ENCODE data around the gene PLEKHA8.
A peak's percentile ranks its signal among the peaks of the same experiment; 100 is the strongest.

Gene PLEKHA8

DNA sequence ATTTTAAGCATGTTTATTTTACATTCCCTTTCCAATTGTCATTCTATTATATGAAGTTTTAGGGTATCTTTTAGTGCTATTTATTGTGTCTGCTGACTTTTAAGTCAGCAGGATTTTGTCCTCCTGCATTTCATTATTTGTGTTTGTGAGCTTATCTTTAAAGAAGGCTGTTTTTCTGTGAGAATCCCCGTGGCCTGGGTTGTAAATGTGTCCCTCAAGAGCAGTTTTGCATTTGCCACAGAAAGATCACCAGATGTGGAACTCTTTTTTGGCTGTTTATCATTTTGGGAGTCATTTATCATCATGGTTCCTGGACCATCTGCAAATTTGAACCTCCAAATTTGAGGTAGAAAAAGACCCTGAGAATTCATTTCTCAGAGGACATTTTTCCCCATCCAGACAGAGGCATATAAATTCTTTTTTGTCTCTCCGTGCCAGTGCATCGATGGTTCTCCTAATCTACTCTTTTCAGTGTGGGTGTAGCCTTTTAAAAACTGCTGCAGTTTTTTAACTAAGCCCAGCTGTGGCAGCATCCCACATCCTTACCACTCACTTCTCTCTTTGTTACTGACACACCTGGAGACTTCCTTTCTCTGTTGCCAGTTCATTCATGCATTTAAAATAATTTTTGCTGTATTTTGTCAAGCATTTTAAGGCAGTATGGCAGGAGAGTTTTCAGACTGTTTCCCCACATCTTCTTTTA is 86.5 kb downstream of the PLEKHA8 start:
- no peak for DNase-seq

DNA sequence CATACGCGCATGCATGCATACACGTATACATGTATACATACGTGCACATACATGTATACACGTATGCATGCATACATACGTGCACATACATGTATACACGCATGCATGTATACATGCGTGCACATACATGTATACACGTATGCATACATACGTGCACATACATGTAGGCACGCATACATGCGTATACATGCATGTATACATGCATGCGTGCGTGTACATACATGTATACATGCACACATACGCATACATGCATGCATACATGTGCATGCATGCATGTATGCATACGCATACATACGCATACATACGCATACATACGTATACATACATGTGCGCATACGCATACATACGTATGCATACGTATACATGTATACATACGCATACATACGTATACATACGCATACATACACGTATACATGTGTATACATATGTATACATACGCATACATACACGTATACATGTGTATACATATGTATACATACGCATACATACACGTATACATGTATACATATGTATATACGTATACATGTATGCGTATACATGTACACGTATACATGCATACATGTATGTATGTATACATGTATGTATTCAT is 87.6 kb downstream of the PLEKHA8 start:
- no peak for DNase-seq

DNA sequence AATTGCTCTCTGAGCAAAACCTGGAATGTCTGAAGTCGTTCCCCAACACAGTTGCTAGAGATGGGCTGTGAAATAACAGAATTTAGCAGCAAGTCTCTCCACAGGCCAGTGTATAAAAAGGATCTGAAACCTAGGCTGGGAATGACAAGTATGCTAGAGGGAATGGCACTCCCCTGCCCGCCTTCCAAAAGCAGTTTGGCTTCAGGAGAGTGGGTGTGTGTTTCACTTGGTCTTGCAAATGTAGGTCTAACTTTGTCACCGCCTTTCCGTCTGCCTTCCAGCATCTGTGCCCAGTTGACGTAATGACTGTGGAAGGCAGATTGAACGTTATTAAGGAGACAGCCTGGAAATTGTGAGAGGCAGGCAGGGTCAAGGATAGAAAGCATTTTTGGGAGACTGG is 88.6 kb downstream of the PLEKHA8 start:
- no peak for DNase-seq

DNA sequence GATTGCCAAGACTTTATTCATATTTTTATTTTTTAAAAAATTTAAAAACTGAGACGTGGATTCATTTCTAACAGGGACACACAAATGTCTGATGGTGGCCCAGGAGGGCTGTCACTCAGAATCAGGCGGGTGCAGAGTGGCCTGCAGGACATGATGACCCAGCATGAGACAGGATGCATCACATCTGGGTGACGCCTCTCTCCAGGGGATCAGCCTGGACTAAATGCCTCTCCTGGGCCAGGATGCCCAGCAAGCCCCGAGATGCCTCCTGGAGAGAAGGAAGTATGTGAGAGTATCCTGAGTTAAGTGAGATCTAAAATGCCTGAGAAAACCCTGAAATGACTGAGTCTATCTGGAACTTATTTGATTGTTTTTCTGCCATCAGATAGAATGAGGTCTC is 89.7 kb downstream of the PLEKHA8 start:
- no peak for DNase-seq

DNA sequence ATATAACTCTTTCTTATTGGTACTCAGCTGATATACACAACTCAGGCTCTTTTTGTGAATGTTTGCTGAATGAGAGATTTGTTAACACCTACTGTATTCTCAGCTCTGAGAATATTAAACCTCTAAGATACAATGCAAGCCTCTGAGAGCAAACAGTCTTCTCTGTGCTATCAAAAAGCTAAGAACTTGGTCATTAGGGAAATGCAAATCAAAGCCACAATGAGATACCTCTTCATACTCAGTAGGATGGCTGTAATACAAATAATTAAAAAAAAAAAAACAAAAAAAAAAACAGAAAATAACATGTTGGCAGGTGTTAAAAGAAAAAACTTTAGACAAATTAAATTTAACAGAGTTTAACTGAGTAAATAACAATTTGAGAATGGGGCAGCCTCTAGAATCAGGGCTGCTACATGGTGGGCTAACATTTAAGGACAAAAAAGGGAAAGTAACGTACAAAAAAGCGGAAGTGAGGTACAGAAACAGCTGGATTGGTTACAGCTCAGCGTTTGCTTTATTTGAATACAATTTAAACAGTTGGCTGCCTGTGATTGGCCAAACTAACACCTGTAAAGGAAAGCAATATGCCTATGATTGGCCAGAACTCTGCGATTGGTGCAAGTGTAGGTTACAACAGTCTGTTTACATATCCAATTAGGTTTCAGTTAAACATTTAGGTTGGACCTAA is 91.8 kb downstream of the PLEKHA8 start:
- no peak for DNase-seq

DNA sequence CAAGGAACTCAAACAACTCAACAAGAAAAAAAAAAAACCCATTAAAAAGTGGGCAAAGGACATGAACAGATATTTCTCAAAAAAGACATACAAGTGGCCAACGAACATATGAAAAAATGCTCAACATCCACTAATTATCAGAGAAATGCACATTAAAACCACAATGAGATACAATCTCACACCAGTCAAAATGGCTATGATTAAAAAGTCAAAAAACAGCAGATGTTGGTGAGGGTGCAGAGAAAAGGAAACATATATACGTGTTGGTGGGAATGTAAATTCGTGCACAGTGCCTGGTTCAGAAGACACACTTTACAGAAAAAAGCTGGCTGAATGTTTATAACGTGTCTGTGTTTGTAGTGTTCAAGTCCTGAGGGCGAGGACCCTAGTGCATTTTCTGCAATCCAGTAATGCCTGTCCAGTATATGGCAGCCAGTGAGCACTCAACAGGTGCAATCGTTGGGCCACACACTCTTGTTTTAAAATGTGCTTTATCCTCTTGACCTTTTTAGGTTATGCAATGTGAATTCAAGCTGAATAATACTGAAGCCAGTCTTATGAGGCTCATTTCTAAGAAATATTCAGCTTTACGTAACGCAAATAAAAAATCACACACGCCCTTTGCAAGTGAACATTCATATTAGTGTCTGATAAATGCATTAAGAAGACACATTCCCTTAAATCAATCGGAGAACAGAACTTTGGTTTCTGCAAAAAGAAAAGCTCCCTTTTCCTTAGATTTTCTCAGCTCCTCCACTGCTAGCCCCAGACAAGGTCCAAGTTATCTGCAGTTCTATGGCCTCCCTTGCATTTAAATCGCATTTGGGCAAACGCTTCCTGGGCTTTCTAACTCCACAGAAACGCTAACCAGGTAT is 105.8 kb downstream of the PLEKHA8 start:
- no peak for DNase-seq

DNA sequence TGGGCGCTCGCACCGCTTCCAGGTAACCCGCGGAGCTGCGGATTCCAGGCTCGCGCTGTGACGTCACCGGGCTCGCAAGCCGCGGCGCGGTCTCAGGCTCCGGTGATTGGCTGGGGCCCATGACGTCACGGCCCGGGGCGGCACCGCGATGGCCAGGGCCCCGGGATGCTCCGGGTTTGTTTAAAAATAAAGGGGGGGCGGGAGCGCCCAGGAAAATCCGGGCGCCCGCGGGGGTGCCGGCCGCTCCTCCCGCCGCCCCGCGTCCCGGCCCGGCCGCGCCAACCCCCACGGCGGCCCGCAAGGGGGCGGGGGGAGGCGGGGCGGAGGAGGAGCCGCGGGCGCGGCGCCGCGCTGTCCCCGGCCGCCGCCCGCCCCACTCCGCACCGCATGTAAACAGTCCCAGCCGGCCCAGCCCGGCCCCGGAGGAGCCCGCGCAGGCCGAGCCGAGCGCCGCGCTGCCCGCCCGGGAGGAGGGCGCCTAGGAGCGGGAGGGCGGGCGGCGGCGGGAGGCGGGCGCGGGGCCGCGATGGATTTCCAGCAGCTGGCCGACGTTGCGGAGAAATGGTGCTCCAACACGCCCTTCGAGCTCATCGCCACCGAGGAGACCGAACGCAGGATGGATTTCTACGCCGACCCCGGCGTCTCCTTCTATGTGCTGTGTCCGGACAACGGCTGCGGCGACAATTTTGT is 106.5 kb downstream of the PLEKHA8 start, which contains the start of gene MTURN:
Gene MTURN (plus strand): TSS at position 376 of the 690 bp plus-strand sequence. CDS start 151 bp downstream, at position 527.
- peak; percentile 91 for DNase-seq

DNA sequence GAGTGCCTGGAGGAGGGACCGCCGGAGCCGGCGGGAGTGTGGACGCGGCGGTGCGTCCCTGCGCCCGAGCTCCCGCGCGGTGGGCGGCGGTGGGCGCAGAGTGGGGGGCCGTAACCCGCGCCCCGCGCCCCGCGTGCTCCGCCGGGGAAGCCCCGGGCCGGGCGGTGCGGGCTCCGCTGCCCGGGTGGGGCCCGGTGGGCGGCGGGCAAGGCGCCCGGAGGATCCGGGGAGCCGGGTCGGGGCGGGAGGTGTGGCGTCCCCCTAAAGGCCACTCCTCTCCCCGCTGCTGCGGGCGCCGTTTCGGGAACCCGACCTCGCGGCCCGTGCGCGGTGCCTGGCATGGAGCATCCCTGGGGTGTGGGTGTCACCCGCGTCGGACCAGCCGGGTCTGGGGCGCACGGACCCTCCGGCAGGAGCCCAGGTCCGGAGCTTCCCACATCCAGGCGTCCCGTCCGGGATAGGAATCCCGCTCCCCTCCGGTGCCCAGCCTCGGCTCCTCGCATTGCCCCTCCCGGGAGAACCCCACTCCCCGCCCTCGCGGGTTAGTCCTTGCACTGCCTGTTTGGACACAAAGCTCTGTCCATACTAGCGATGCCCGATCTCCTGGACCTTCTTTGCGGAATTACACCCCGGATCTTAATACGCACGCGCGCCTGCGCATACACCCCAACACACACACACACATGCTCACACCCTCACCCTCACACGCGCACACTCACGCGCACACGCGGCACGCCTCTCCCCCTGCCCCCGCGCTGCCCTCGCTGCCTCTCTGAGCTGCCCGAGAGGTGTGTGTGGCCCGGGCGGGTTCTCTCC is 107.3 kb downstream of the PLEKHA8 start:
- peak; percentile 63 for DNase-seq

DNA sequence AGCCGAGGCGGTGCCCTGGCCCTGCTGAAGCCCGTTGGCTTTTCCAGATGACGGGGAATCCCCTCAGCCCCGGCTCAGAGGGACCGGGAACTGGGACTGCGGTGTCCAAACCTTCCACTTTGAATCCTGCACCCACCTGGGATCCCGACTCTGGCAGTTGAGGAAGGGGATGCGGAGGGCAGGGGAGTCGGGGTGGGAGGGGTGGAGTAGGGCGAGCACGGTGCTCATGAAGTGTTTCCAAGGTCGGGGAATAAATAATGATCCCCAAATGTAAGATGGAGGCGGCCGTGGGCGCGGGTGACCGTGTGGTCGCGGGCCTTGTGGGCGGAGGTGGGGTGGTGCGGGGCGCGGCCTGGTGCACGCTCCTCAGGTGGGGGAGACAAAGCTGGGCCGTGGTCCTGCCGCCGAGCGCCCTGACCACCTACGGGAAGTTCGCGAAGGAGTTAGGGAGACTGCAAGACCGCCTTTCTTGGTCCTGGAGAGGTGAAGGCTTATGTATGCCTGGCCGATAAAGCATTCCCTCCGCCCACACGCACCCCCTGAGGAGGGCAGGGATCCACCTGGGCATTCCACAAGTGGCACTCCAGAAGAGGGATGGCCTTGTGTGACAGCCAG is 108.0 kb downstream of the PLEKHA8 start:
- no peak for DNase-seq

DNA sequence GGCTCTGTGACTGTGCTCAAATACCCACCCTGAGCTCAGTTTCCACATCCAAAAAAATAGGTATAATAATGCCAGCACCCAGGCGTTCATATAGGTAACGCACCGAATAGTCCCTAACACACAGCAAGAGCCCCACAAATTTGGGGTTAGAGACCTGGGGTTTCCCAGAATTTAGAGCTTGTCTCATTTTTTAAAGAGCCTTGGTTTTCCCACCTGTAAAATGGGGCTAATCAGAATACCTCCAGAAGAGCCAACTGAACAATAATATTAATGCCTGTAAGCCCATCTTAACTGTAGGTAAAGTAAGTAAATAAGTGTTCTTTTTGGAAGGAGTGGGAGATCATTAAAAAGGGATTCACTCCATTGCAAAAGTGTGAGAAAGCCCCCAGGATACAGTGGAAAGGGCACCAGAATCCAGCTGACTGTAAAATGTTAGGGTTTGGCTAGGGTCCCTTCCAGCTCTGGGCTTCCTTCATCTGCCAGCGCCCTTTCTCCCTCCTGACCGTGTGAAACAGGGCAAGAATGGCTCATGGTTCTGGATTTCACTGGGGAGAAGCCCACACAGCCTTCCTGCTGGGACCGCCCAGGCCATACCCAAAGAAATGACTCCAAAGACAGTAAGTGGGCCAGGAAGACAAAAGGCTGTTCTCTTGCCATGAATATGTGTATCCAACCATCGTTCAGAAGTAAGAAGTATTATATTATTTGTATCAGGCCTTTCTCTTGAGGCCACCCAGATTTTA is 108.7 kb downstream of the PLEKHA8 start:
- no peak for DNase-seq

DNA sequence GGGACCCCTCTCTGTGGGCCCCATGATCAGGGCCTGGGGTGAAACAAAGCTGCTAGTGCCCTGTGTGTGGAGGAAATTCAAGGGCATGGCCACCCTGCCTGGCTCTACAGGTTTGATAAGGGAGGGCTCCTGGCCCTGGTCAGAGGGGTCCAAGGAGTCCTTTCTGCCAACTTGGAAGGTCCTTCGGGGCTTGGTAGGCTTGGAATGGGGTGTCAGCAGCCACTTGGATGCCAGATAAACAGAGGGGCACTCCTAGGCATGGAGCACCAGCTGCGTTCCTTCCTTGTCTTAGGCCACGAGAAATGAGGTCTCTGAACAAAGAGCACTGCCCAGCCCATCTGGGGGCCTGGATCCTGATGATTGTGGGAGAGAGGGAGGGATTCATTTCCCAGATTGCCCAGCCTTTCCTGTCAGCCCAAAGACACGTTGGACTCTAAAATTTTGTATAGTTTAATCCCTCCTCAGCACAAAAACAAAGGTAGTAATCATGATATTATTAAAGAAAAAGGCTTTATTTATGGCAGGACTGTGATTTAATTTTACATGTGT is 111.7 kb downstream of the PLEKHA8 start:
- DNase-seq = no peak

DNA sequence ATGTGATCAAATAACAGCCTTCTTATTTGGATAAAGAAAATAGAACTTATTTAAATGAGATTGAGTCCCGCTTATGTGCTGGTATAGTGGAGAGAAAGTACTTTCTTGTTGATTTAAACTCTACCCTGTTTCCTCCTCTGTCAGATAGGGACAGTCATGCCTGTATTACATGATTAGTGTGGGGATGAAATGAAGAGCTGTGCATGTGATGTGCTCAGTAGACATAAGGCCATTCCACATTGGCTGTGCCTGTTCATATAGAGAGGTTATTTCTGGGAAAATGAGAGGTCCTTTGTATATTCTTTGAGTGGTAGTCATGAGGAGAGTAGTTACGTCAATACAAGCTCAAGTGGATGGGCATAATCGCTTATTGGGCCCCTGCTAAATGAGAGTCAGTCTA is 112.2 kb downstream of the PLEKHA8 start:
- DNase-seq = no peak

DNA sequence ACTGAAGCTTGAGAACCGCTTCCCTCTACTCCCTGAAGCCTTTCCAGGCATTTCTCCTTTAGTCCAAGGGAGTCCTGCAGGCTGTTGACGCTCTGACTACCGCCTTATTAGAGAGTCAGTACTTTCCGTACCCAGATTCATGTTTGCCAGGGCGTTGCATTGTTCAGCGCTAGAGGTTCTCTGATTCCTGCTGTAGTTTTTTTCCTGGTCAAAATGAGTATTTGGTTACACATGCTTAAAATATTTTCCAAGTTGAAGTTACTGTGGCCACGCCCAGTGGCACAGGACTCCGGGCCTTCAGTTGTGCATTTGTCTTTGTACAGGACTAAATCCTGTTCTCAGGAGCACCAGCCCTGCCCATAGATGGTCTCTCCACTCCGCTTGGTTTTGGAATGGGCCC is 114.5 kb downstream of the PLEKHA8 start:
- DNase-seq = no peak

DNA sequence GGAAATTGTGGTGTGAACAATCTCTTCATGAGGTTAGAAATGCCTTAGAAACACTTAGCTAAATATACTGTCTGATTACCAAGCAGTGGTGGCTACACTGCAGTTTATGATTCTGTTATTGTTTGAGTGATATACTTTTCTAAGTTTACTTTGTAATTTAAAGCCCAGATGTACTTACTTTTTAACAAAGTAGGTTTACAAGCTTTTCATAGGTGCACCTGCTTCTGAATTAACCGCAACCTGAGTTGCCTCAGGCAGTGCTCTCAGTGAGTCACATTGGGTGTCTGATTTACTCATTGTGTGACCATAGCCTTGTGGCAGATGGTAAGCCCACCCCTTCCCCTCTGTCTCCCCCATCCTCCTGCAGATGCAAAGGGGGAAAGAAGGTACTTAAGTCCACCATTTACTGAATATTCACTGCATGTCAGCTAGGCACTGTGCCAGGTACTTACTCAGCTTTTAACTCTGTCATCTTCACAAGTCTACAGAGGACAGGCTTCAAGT is 115.6 kb downstream of the PLEKHA8 start:
- no peak for DNase-seq

DNA sequence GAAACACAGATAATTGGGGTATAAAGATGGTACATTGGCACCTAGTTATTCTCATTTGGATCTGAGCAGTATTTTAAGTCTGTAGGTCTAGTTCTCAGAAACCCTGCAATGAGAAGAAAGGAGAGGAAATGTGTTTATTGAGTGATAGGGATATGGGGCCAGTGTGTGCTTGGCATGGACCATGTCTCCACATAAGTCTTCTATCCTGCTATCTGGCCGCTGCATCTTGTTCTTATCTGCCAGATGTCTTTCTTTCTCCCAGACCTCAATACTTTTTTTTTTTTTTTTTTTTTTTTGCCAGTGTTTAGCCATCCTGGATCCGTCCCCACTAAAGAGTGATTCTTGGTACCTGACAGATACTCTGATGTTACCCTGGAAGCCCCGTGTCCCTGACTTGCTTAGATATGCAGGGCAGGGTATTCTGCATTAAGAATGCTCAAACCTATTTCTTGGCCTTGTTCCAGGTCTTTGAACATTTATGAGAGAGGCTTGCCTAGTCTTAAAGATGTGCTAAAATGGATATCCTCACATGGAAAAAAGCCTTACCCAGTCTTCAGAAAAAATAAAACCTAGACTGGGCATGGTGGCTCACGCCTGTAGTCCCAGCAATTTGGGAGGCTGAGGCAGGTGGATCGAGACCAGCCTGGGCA is 116.6 kb downstream of the PLEKHA8 start:
- no peak for DNase-seq

DNA sequence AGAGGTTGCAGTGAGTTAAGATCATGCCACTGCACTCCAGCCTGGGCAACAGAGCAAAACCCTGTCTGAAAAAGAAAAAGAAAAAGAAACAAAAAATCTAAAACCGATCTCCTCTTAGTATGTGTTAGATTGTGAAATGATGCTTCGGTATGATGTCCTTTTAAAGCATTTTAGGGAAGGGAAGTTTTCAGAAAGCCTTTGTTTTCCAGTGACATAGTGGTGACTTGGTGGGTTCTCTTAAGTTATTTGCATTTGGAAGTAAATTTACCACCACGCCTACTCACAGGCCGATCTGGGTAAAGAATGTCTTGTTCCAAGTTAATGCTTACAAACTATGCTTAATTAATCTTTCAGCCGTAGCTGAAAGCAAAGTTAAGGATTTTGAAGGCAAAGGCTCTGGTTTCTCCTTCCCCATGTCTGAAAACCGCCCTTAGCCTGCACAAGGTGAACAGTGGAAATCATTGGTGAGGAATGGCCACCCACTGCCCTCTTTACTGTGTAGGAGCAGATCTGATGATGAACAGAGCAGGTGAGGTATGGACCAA is 117.3 kb downstream of the PLEKHA8 start:
- no peak for DNase-seq

DNA sequence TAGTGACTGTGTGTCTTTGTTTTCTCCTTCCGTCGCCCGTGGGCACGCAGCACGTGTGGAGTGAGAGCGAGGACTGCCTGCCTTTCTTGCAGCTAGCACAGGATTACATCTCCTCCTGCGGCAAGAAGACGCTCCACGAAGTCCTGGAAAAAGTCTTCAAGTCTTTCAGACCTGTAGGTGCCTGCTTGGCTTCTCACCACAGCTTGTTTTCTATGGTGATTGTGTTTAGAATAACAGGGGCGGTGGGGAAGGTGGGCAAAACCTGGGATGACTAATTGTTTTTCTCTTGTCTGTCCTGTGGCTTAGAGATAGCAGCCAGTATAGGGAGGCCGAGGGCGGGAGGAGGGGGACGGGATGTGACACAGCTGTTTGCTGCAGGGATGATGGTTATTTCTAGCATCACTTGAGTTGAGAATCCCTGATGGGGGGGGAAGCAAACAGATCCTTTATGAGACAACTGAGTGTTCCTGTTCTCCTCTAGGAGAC is 118.0 kb downstream of the PLEKHA8 start:
- no peak for DNase-seq

DNA sequence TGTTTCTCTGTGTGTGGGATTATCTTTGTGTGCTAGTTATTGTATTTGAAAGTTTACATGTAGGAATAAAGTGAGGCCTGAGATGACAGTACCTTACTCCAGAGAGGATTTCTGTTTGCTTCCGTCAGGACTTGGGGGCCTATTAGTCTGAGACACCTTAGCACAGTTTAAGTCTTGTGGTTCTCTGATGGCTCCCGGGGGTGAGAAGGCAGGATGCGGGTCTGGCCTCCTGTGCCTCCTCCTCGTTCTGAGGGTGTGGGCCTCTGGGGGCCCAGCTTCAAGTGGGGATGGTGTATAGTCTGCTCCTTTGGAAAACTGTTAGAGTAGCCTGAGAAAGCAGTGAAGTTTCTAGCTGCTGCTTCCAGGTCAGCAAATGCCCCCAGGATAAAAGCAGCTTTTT is 119.0 kb downstream of the PLEKHA8 start:
- no peak for DNase-seq

DNA sequence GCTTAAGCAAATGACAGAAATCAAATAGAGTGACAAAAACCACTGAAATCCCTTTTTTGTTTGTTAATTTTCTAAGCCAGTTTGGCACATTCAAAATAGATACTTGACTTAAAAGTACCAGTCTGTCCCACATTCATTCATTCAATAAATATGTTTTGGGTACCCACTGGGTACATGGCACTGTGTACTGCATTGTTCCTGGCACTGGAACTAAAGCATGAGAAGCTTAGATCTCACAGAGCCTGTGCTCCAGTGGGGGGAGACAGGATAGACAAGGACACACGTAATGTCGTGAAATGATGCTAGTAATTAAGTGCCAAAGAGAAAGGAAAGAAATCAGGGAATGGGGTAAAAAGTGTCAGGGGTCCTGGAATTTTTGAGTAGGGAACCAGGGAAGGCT is 119.6 kb downstream of the PLEKHA8 start:
- no peak for DNase-seq
